ENCODE measurements around the gene KIAA0232.

Gene KIAA0232

DNA sequence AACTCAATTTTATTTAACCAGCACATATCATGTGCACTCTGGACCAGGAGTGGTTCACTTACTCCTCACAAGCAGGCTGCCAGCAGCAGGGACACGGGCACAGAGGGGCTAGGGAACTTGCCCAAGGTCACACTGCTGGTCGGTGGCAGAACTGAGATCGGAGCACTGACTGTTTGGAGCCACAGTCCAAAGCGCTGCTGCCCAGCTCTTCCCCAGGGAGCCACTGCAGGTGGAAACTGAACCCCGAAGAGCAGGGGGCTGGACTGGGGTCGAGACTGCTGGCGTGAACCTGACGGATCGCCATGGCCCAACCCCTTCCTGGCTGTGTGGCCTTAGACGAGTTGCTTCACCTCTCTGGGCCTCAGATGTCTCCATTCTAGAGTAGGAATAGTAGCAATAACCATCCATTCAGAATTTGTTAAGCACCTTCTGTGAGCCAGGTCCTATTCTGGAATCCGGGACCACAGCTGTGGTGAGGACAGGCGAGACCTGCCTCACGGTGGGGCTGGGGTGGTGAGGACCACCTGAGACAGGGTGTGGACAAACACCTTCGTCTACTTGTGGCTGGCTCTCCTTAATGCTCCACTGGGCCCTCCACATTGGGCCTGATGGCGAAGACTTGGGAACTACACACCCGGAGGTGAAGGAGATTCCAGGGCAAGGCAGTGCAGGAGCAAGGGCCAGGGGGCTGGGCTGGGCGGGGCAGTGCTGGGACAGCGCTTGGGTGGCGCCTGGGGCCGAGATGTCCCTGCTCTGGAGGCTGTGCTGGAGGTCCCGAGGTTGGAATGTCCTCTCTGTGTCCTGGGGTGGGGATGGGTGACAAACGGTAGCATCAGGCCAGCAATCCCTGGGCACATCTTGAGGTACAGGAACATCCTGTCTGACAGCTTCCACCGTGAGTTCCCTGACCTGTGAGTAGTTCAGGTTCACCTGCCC is 32.0 kb upstream of the KIAA0232 start:
- no peak for DNase-seq
- H3K27ac ChIP-seq (ENCODE audit: low read length): no peak overlapping the region
- H4K20me1 ChIP-seq (ENCODE audit: insufficient read depth, low read length): no peaks in the 10 kb centered on the region
- no peaks in the 10 kb centered on the region for H3K36me3 ChIP-seq (ENCODE audit: insufficient read depth, low read length)
- no peaks in the 10 kb centered on the region for H3K27me3 ChIP-seq (ENCODE audit: insufficient read depth, low read length, poor library complexity)
- H3K4me1 ChIP-seq (ENCODE audit: insufficient read depth, low read length): peaks cover 4% of the 10 kb centered on the region
- H3K4me3 ChIP-seq (ENCODE audit: low read depth in 1 of 2, low read length in 2 of 2): no peak overlapping the region
- H2AFZ ChIP-seq (ENCODE audit: low read depth, low read length): no peak overlapping the region
- H3K4me2 ChIP-seq (ENCODE audit: insufficient read depth, low read length): no peak overlapping the region
- no peaks in the 10 kb centered on the region for H3K79me2 ChIP-seq (ENCODE audit: insufficient read depth, low read length)
- H3K9ac ChIP-seq (ENCODE audit: low read depth, low read length): no peak overlapping the region
- no peaks in the 10 kb centered on the region for H3K9me3 ChIP-seq (ENCODE audit: insufficient read depth, low read length, severe bottlenecking)
- ATAC-seq (ENCODE audit: insufficient read depth, low read depth): no peak
- TF ChIP-seq EZH2 (IDR thresholded peaks at IDR 0.05; ENCODE audit: borderline replicate concordance, low read depth, low read length, severe bottlenecking): no peak
- TF ChIP-seq, protein P1, sequence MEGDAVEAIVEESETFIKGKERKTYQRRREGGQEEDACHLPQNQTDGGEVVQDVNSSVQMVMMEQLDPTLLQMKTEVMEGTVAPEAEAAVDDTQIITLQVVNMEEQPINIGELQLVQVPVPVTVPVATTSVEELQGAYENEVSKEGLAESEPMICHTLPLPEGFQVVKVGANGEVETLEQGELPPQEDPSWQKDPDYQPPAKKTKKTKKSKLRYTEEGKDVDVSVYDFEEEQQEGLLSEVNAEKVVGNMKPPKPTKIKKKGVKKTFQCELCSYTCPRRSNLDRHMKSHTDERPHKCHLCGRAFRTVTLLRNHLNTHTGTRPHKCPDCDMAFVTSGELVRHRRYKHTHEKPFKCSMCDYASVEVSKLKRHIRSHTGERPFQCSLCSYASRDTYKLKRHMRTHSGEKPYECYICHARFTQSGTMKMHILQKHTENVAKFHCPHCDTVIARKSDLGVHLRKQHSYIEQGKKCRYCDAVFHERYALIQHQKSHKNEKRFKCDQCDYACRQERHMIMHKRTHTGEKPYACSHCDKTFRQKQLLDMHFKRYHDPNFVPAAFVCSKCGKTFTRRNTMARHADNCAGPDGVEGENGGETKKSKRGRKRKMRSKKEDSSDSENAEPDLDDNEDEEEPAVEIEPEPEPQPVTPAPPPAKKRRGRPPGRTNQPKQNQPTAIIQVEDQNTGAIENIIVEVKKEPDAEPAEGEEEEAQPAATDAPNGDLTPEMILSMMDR (IDR thresholded peaks at IDR 0.05; ENCODE audit: borderline replicate concordance, extremely low read depth, low read length, poor library complexity, severe bottlenecking): no peak

DNA sequence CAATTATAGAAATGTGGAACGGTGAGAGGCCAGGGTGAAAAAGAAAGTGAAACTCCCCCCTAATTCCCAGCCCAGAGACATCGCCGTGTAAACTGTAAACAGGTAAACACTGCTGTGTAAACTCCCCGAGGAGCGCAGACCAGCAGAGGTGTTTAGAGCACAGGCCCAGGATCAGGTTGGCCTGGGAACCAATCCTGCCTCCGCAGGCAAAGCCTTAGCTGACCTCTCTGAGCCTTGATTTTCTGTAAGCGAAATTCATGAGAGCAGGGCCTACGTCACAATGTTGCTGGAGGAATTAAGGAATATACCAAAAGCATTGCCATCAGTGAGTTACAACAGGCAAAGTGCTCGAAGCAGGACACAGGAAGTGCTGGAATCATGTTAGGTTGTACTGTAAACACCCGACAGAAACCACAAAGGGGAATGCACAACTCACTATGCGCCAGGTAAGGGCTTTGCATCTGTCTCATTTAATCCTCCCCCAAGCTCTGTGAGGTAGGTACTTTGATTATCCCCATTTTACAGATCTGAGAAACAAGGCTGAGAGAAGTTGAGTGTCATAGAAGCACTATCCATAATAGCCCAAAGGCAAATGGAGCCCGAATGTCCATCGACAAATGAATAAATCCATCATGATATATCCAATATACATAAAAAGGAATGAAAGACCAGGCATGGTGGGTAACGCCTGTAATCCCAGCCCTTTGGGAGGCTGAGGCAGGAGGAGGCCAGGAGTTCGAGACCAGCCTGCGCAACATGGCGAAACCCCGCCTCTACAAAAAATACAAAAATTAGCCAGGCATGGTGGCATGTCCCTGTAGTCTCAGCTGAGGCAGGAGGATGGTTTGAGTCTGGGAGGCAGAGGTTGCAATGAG is 30.7 kb upstream of the KIAA0232 start:
- Histone ChIP-seq H3K9ac (ENCODE audit: low read depth, low read length) (no peak overlapping the region), H3K4me2 (ENCODE audit: insufficient read depth, low read length) (no peak overlapping the region), H3K36me3 (ENCODE audit: insufficient read depth, low read length) (no peaks in the 10 kb centered on the region), H3K79me2 (ENCODE audit: insufficient read depth, low read length) (no peaks in the 10 kb centered on the region), H4K20me1 (ENCODE audit: insufficient read depth, low read length) (no peaks in the 10 kb centered on the region), H2AFZ (ENCODE audit: low read depth, low read length) (no peak overlapping the region), H3K4me1 (ENCODE audit: insufficient read depth, low read length) (peaks cover 4% of the 10 kb centered on the region), H3K27ac (ENCODE audit: low read length) (no peak overlapping the region), H3K27me3 (ENCODE audit: insufficient read depth, low read length, poor library complexity) (no peaks in the 10 kb centered on the region), H3K4me3 (ENCODE audit: low read depth in 1 of 2, low read length in 2 of 2) (no peak overlapping the region), H3K9me3 (ENCODE audit: insufficient read depth, low read length, severe bottlenecking) (no peaks in the 10 kb centered on the region)
- ATAC-seq (ENCODE audit: insufficient read depth, low read depth): no peak
- TF ChIP-seq, protein P1 (IDR thresholded peaks at IDR 0.05; ENCODE audit: borderline replicate concordance, extremely low read depth, low read length, poor library complexity, severe bottlenecking): no peak
- TF ChIP-seq EZH2 (IDR thresholded peaks at IDR 0.05; ENCODE audit: borderline replicate concordance, low read depth, low read length, severe bottlenecking): no peak
- no peak for DNase-seq

DNA sequence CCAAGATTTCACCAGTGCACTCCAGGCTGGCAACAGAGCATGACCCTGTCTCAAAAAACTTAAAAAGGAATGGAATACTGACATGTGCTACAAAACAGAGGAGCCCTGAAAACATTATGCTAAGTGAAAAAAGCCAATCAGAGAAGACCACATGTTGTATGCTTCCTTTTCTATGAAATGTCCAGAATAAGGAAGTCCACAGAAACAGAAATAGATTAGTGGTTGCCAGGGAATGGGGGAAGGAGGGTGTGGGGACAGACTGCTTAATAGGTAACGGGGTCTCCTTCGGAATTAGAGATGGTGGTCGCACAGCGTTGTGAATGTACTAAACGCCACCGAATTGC is 30.1 kb upstream of the KIAA0232 start:
- Histone ChIP-seq H3K4me3 (ENCODE audit: low read depth in 1 of 2, low read length in 2 of 2) (no peak overlapping the region), H2AFZ (ENCODE audit: low read depth, low read length) (no peak overlapping the region), H3K9ac (ENCODE audit: low read depth, low read length) (no peak overlapping the region), H3K4me2 (ENCODE audit: insufficient read depth, low read length) (no peak overlapping the region), H3K4me1 (ENCODE audit: insufficient read depth, low read length) (peaks cover 4% of the 10 kb centered on the region), H3K27me3 (ENCODE audit: insufficient read depth, low read length, poor library complexity) (no peaks in the 10 kb centered on the region), H4K20me1 (ENCODE audit: insufficient read depth, low read length) (no peaks in the 10 kb centered on the region), H3K79me2 (ENCODE audit: insufficient read depth, low read length) (no peaks in the 10 kb centered on the region), H3K9me3 (ENCODE audit: insufficient read depth, low read length, severe bottlenecking) (no peaks in the 10 kb centered on the region), H3K27ac (ENCODE audit: low read length) (no peak overlapping the region), H3K36me3 (ENCODE audit: insufficient read depth, low read length) (no peaks in the 10 kb centered on the region)
- TF ChIP-seq, protein P1 (IDR thresholded peaks at IDR 0.05; ENCODE audit: borderline replicate concordance, extremely low read depth, low read length, poor library complexity, severe bottlenecking): no peak
- no peak for TF ChIP-seq EZH2 (IDR thresholded peaks at IDR 0.05; ENCODE audit: borderline replicate concordance, low read depth, low read length, severe bottlenecking)
- DNase-seq: no peak
- no peak for ATAC-seq (ENCODE audit: insufficient read depth, low read depth)
